ENCODE measurements around the gene LDLRAD4.

LDLRAD4 gene

DNA sequence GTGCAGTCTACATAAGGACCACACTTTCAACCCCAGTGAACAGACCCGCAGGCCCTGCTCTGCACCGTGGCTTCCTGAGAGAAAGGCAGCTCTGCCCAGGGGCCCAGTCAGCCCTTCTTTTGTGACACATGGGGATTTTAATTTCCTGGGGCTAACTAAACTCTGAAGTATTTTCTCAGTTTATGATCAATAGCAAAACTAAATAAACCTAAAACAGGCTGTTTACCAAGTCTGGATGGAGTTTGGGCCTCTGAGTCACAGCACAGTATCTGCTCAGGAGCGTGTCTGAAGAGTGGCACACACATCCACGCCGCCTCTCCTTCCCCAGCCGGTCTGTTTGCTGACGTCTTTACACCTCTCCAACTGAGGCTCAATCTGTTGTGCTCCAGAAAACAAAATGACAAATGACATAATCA lies 72.3 kb downstream of the LDLRAD4 start:
- H3K27ac ChIP-seq: no peak overlapping the region

DNA sequence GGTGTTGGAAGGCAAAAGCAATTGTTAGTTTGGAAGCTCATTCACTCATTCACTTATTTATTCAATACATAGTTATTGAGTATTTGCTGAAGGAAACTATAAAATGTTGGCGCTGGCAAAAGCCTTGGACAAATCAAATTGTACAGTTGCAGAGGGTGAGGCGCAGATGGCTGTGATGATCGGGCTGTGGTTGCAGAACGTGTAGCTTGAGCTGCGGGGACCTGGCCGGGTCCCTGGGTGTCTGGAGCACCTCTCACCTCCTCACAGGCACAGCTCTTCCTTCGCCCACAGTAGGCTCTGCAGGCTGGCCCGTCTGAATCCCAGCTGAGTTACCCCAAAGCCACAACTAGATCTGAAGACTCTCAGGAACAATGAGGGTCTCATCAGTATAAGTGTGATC lies 72.7 kb downstream of the LDLRAD4 start:
- TF ChIP-seq, protein P1, sequence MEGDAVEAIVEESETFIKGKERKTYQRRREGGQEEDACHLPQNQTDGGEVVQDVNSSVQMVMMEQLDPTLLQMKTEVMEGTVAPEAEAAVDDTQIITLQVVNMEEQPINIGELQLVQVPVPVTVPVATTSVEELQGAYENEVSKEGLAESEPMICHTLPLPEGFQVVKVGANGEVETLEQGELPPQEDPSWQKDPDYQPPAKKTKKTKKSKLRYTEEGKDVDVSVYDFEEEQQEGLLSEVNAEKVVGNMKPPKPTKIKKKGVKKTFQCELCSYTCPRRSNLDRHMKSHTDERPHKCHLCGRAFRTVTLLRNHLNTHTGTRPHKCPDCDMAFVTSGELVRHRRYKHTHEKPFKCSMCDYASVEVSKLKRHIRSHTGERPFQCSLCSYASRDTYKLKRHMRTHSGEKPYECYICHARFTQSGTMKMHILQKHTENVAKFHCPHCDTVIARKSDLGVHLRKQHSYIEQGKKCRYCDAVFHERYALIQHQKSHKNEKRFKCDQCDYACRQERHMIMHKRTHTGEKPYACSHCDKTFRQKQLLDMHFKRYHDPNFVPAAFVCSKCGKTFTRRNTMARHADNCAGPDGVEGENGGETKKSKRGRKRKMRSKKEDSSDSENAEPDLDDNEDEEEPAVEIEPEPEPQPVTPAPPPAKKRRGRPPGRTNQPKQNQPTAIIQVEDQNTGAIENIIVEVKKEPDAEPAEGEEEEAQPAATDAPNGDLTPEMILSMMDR (IDR thresholded peaks at IDR 0.05): no peak
- Histone ChIP-seq H3K4me3 (no peak overlapping the region), H3K9me3 (no peaks in the 10 kb centered on the region), H3K4me1 (peaks cover 0 to 16% (median 2%) of the 10 kb centered on the region in 4 donors), H3K27me3 (no peaks in the 10 kb centered on the region), H3K27ac (no peak overlapping the region), H3K36me3 (peaks cover 0 to 4% (median 0%) of the 10 kb centered on the region in 3 donors)
- intact Hi-C loops (cut with DNase I; ENCODE audit: low total_unique reads): no loop called here
- no peak for DNase-seq

More for the DNA sequence above, 72.3 kb downstream of the LDLRAD4 start:
- H3K27me3 ChIP-seq: no peaks in the 10 kb centered on the region
- peaks cover 0 to 4% (median 0%) of the 10 kb centered on the region in 3 donors for H3K36me3 ChIP-seq
- no peak overlapping the region for H3K4me3 ChIP-seq
- H3K9me3 ChIP-seq: no peaks in the 10 kb centered on the region
- DNase-seq: no peak
- TF ChIP-seq, protein P1 (IDR thresholded peaks at IDR 0.05): no peak
- peaks cover 0 to 21% (median 3%) of the 10 kb centered on the region in 4 donors for H3K4me1 ChIP-seq
- intact Hi-C loops (cut with DNase I; ENCODE audit: low total_unique reads): no loop called here

DNA sequence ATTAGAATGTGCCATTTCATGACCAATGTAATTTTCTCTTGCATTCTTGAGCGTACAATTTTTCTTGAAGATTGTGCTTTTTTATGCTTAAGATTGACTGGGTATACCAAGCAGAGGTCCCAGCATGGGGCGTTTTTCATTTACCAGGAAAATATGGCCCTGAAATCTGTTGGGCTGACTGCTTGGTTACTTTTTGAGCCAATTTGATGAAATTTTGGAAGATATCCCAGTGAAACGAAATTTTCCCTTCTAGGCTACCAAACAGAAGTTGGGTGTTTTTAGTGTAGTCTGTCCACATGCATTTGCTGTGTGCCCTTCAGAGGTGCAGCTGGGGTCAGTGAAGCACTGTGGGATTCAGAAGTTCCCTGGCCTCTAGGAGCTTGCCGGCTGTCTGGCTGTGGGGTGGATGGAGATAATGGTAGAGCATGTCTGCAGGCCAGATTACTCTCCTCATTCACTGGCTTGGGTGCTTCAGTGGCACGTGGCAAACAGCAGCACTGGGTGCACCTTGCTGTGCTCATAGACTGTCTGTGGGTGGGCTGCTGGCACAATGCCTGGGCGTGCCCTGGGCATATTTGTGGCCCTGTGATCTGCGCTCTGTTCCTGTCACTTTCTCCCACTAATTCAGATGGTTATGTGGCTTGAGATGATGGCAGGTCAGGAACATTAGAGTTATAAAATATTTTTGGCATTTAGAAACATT lies 73.3 kb downstream of the LDLRAD4 start:
- Histone ChIP-seq H3K36me3 (peaks cover 0 to 4% (median 0%) of the 10 kb centered on the region in 3 donors), H3K27ac (no peak overlapping the region), H3K9me3 (no peaks in the 10 kb centered on the region), H3K4me3 (no peak overlapping the region), H3K4me1 (peaks cover 0 to 12% (median 0%) of the 10 kb centered on the region in 4 donors), H3K27me3 (no peaks in the 10 kb centered on the region)
- DNase-seq: no peak
- intact Hi-C loops (cut with DNase I; ENCODE audit: low total_unique reads): no loop called here
- TF ChIP-seq, protein P1 (IDR thresholded peaks at IDR 0.05): no peak

DNA sequence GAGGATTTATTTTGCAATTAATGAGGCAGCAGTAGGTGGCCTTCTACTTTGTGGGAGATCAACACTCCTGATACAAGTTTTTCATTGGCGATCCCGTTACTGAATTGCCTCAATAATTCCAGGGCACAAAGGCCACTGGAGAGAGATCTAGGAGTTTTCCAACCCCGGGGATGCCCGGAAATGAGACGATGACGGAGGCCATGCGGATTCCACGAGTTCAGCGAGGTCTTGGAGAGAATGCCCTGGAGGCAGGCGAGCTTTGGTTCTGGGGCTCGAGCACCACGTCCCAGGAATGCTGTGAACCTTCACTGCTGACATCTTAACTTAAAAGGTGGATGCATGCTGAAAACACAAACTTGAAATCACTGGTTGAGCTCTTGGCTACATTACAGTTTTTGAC lies 74.2 kb downstream of the LDLRAD4 start:
- Histone ChIP-seq H3K4me3 (no peak overlapping the region), H3K4me1 (peaks cover 0 to 12% (median 0%) of the 10 kb centered on the region in 4 donors), H3K27me3 (no peaks in the 10 kb centered on the region), H3K36me3 (peaks cover 0 to 4% (median 0%) of the 10 kb centered on the region in 3 donors), H3K9me3 (no peaks in the 10 kb centered on the region), H3K27ac (no peak overlapping the region)
- TF ChIP-seq, protein P1 (IDR thresholded peaks at IDR 0.05): no peak
- intact Hi-C loops (cut with DNase I; ENCODE audit: low total_unique reads): no loop called here
- no peak for DNase-seq

DNA sequence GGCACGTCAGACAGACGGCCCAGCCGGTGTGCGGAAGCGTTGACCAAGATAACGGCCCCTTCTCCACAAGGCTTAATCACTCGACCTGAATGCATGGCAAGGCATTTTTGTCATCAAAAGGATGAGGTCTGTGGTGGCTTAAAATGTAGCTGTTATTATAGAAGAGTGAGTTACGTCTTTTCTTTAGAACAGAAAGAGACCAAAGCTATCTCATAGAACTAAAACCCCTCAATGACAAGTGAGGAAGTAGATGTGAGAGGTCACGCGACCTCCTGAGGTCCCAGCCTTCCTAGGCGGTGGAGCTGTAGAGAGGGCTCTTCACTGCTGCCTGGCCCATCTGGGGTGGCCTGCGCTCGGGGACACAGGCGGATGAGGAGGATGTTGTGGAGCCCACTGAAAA lies 75.7 kb downstream of the LDLRAD4 start:
- H3K4me3 ChIP-seq: no peak overlapping the region
- no peaks in the 10 kb centered on the region for H3K27me3 ChIP-seq
- H3K27ac ChIP-seq: no peak overlapping the region
- DNase-seq: no peak
- H3K36me3 ChIP-seq: peaks cover 0 to 5% (median 0%) of the 10 kb centered on the region in 3 donors
- intact Hi-C loops (cut with DNase I; ENCODE audit: low total_unique reads): no loop called here
- TF ChIP-seq, protein P1 (IDR thresholded peaks at IDR 0.05): no peak
- peaks cover 0 to 7% (median 0%) of the 10 kb centered on the region in 4 donors for H3K4me1 ChIP-seq
- no peaks in the 10 kb centered on the region for H3K9me3 ChIP-seq

Data from tibial artery (tissue), 4 donors.